Measurements from ENCODE around the gene CBLB.
"Not testable (repeated sequence)": the region's sequence is repeated elsewhere in the genome, so short reads cannot be mapped to it uniquely, and the experiment has no call there.

Gene CBLB

GRCh38 chr3:105745046-105745445 is 123.8 kb downstream of the CBLB start:
- Histone ChIP-seq H3K27ac (ENCODE audit: low read depth, low read length) (no peak overlapping the region), H3K4me1 (ENCODE audit: control insufficient read depth, insufficient read depth, low read length, unreplicated experiment) (peaks cover 21% of the 10 kb centered on the region), H3K79me2 (ENCODE audit: control insufficient read depth, insufficient read depth, low read length, unreplicated experiment) (no peaks in the 10 kb centered on the region), H2AFZ (ENCODE audit: low read length, unreplicated experiment) (no peak overlapping the region), H3K36me3 (ENCODE audit: insufficient read depth, low read length) (peaks cover 20% of the 10 kb centered on the region), H3K4me3 (ENCODE audit: low read depth, low read length) (no peak overlapping the region), H3K27me3 (ENCODE audit: insufficient read depth, low read length) (no peaks in the 10 kb centered on the region)

GRCh38 chr3:105744202-105744601 is 124.6 kb downstream of the CBLB start:
- H3K36me3 ChIP-seq (ENCODE audit: insufficient read depth, low read length) = peaks cover 20% of the 10 kb centered on the region
- H2AFZ ChIP-seq (ENCODE audit: low read length, unreplicated experiment) = no peak overlapping the region
- no peaks in the 10 kb centered on the region for H3K79me2 ChIP-seq (ENCODE audit: control insufficient read depth, insufficient read depth, low read length, unreplicated experiment)
- H3K27me3 ChIP-seq (ENCODE audit: insufficient read depth, low read length) = no peaks in the 10 kb centered on the region
- no peak overlapping the region for H3K4me3 ChIP-seq (ENCODE audit: low read depth, low read length)
- peaks cover 21% of the 10 kb centered on the region for H3K4me1 ChIP-seq (ENCODE audit: control insufficient read depth, insufficient read depth, low read length, unreplicated experiment)
- H3K27ac ChIP-seq (ENCODE audit: low read depth, low read length) = no peak overlapping the region

DNA sequence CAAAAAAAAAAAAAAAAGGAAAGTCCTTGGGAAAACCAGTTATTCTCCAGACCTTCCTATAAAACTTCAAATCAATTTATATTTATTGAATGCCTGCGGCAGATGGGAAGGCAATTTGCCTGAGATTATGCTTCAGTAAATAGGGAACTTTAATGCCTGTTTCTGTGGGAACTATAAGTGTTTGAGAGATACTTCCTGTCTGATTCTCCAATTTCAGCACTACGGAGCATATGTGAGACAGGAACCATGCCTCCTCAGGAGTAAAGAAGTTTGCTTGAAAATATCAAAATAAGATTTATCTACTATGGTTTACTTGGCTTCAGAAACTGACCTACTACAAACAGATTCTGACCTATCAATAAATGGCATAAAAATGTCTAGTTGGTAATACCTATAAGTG is 135.5 kb downstream of the CBLB start:
- Histone ChIP-seq H3K79me2 (ENCODE audit: control insufficient read depth, insufficient read depth, low read length, unreplicated experiment) (no peaks in the 10 kb centered on the region), H3K36me3 (ENCODE audit: insufficient read depth, low read length) (peaks cover 3% of the 10 kb centered on the region), H3K27me3 (ENCODE audit: insufficient read depth, low read length) (no peaks in the 10 kb centered on the region), H3K27ac (ENCODE audit: low read depth, low read length) (no peak overlapping the region), H3K4me1 (ENCODE audit: control insufficient read depth, insufficient read depth, low read length, unreplicated experiment) (peaks cover 15% of the 10 kb centered on the region), H2AFZ (ENCODE audit: low read length, unreplicated experiment) (no peak overlapping the region), H3K4me3 (ENCODE audit: low read depth, low read length) (no peak overlapping the region)

- Histone ChIP-seq H3K4me3 (ENCODE audit: low read depth, low read length) (no peak overlapping the region), H3K27me3 (ENCODE audit: insufficient read depth, low read length) (no peaks in the 10 kb centered on the region), H3K27ac (ENCODE audit: low read depth, low read length) (no peak overlapping the region), H3K36me3 (ENCODE audit: insufficient read depth, low read length) (peaks cover 9% of the 10 kb centered on the region), H2AFZ (ENCODE audit: low read length, unreplicated experiment) (no peak overlapping the region), H3K79me2 (ENCODE audit: control insufficient read depth, insufficient read depth, low read length, unreplicated experiment) (no peaks in the 10 kb centered on the region), H3K4me1 (ENCODE audit: control insufficient read depth, insufficient read depth, low read length, unreplicated experiment) (peaks cover 15% of the 10 kb centered on the region)
Measured at GRCh38 chr3:105731686-105732085, 137.1 kb downstream of the CBLB start.

GRCh38 chr3:105730801-105731354 is 137.9 kb downstream of the CBLB start:
- Histone ChIP-seq H3K4me1 (ENCODE audit: control insufficient read depth, insufficient read depth, low read length, unreplicated experiment) (peaks cover 15% of the 10 kb centered on the region), H3K36me3 (ENCODE audit: insufficient read depth, low read length) (peaks cover 9% of the 10 kb centered on the region), H3K79me2 (ENCODE audit: control insufficient read depth, insufficient read depth, low read length, unreplicated experiment) (no peaks in the 10 kb centered on the region), H3K27ac (ENCODE audit: low read depth, low read length) (no peak overlapping the region), H2AFZ (ENCODE audit: low read length, unreplicated experiment) (no peak overlapping the region), H3K27me3 (ENCODE audit: insufficient read depth, low read length) (no peaks in the 10 kb centered on the region), H3K4me3 (ENCODE audit: low read depth, low read length) (no peak overlapping the region)

GRCh38 chr3:105729667-105730066 is 139.1 kb downstream of the CBLB start:
- no peaks in the 10 kb centered on the region for H3K27me3 ChIP-seq (ENCODE audit: insufficient read depth, low read length)
- no peaks in the 10 kb centered on the region for H3K79me2 ChIP-seq (ENCODE audit: control insufficient read depth, insufficient read depth, low read length, unreplicated experiment)
- H2AFZ ChIP-seq (ENCODE audit: low read length, unreplicated experiment) = no peak overlapping the region
- H3K4me3 ChIP-seq (ENCODE audit: low read depth, low read length) = peak overlapping the region; percentile 15; the same call in 1 of the 2 replicates
- peaks cover 9% of the 10 kb centered on the region for H3K36me3 ChIP-seq (ENCODE audit: insufficient read depth, low read length)
- H3K27ac ChIP-seq (ENCODE audit: low read depth, low read length) = peak overlapping the region; percentile 18
- H3K4me1 ChIP-seq (ENCODE audit: control insufficient read depth, insufficient read depth, low read length, unreplicated experiment) = peaks cover 15% of the 10 kb centered on the region

- Histone ChIP-seq H3K27me3 (ENCODE audit: insufficient read depth, low read length) (no peaks in the 10 kb centered on the region), H3K4me3 (ENCODE audit: low read depth, low read length) (no peak overlapping the region), H2AFZ (ENCODE audit: low read length, unreplicated experiment) (no peak overlapping the region), H3K27ac (ENCODE audit: low read depth, low read length) (no peak overlapping the region), H3K79me2 (ENCODE audit: control insufficient read depth, insufficient read depth, low read length, unreplicated experiment) (no peaks in the 10 kb centered on the region), H3K36me3 (ENCODE audit: insufficient read depth, low read length) (peaks cover 9% of the 10 kb centered on the region), H3K4me1 (ENCODE audit: control insufficient read depth, insufficient read depth, low read length, unreplicated experiment) (peaks cover 15% of the 10 kb centered on the region)
Measured at GRCh38 chr3:105728771-105729312, 140.0 kb downstream of the CBLB start.

GRCh38 chr3:105727036-105727435 is 141.8 kb downstream of the CBLB start:
- H3K27me3 ChIP-seq (ENCODE audit: insufficient read depth, low read length); H3K79me2 ChIP-seq (ENCODE audit: control insufficient read depth, insufficient read depth, low read length, unreplicated experiment); H3K36me3 ChIP-seq (ENCODE audit: insufficient read depth, low read length); H2AFZ ChIP-seq (ENCODE audit: low read length, unreplicated experiment); H3K27ac ChIP-seq (ENCODE audit: low read depth, low read length); H3K4me3 ChIP-seq (ENCODE audit: low read depth, low read length): not testable (repeated sequence)
- peaks cover 15% of the 10 kb centered on the region for H3K4me1 ChIP-seq (ENCODE audit: control insufficient read depth, insufficient read depth, low read length, unreplicated experiment)

DNA sequence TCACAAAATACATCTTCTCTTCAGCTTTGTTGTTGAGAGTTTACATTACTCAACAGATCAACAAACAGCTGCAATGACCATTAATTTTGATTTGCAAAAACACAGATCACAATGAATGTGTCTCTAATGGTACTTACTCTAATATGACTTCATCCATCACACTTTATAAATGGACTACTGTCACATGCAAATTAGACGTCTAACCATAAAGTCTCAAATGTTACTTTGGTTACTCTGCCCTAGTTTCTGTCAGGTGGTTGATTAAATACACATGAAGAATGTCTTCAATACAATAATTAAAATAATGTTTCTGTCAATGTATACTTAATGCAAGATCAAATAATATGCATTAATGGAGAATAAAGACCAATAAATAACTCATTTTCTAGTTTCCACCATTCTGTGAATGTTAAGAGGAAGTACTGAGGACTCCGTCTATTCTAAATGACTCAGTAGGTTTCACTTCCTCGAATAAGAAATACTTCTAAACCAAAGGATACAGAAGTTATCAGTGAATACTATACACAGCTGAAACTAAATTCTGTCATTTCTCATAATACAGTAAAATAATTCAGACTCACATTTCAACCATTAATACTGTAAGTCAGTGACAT is 145.8 kb downstream of the CBLB start:
- H3K4me1 ChIP-seq (ENCODE audit: control insufficient read depth, insufficient read depth, low read length, unreplicated experiment) = no peaks in the 10 kb centered on the region
- no peak overlapping the region for H3K27ac ChIP-seq (ENCODE audit: low read depth, low read length)
- peaks cover 25% of the 10 kb centered on the region for H3K36me3 ChIP-seq (ENCODE audit: insufficient read depth, low read length)
- H2AFZ ChIP-seq (ENCODE audit: low read length, unreplicated experiment) = no peak overlapping the region
- no peaks in the 10 kb centered on the region for H3K27me3 ChIP-seq (ENCODE audit: insufficient read depth, low read length)
- H3K4me3 ChIP-seq (ENCODE audit: low read depth, low read length) = no peak overlapping the region
- no peaks in the 10 kb centered on the region for H3K79me2 ChIP-seq (ENCODE audit: control insufficient read depth, insufficient read depth, low read length, unreplicated experiment)

GRCh38 chr3:105719791-105720190 is 149.0 kb downstream of the CBLB start:
- Histone ChIP-seq H2AFZ (ENCODE audit: low read length, unreplicated experiment) (no peak overlapping the region), H3K27me3 (ENCODE audit: insufficient read depth, low read length) (no peaks in the 10 kb centered on the region), H3K36me3 (ENCODE audit: insufficient read depth, low read length) (peaks cover 36% of the 10 kb centered on the region), H3K4me1 (ENCODE audit: control insufficient read depth, insufficient read depth, low read length, unreplicated experiment) (peaks cover 4% of the 10 kb centered on the region), H3K79me2 (ENCODE audit: control insufficient read depth, insufficient read depth, low read length, unreplicated experiment) (no peaks in the 10 kb centered on the region), H3K27ac (ENCODE audit: low read depth, low read length) (no peak overlapping the region), H3K4me3 (ENCODE audit: low read depth, low read length) (no peak overlapping the region)

DNA sequence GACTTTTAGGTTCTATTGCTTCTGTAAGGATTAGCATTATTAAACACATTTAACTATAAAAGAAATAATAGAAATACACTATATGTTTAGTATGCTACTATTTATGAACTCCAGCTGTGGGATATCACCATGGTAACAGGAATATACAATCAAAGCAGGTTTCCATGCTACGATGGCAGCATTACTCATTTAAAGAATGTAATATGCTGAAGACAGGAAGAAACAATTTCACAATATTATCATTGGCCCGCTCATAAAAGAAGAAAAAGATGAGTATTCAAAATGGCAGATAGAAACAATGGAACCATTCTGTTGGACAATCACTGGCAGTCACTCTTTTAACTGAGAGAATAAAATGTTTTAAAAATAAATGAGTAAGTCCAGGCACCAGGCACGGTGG is 153.4 kb downstream of the CBLB start:
- Histone ChIP-seq H3K4me3 (ENCODE audit: low read depth, low read length) (no peak overlapping the region), H3K4me1 (ENCODE audit: control insufficient read depth, insufficient read depth, low read length, unreplicated experiment) (peaks cover 4% of the 10 kb centered on the region), H3K27me3 (ENCODE audit: insufficient read depth, low read length) (no peaks in the 10 kb centered on the region), H3K36me3 (ENCODE audit: insufficient read depth, low read length) (peaks cover 38% of the 10 kb centered on the region), H3K27ac (ENCODE audit: low read depth, low read length) (peak overlapping the region; percentile 89), H2AFZ (ENCODE audit: low read length, unreplicated experiment) (no peak overlapping the region), H3K79me2 (ENCODE audit: control insufficient read depth, insufficient read depth, low read length, unreplicated experiment) (no peaks in the 10 kb centered on the region)
